ENCODE data around the gene ZSCAN21.

Gene ZSCAN21

DNA sequence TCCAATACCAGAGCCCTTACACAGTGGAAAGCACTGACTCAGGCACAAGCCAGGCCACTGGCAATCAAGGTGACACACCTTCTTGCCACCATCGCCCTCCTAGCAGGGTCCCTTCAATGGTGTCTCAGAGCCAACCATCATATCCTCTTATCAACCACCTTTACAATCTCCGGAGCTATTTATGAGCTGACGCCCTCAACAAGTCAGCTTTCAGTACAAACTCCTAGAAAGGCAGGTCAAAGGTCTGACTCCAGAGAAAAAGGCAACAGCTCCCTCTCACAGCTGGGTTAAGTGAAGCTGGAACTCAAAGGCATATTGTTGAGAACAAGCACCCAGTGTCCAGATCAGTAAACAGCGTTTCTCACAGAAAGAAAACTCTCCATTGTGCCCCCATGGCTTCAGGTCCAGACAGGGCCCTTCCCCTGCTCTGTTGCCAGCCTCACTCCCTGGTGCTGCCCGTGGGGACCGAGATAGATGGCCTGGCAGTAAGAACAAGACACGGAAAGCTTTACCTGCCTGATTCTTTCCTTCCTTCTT lies 29.5 kb downstream of the ZSCAN21 start:
- no peak for DNase-seq

DNA sequence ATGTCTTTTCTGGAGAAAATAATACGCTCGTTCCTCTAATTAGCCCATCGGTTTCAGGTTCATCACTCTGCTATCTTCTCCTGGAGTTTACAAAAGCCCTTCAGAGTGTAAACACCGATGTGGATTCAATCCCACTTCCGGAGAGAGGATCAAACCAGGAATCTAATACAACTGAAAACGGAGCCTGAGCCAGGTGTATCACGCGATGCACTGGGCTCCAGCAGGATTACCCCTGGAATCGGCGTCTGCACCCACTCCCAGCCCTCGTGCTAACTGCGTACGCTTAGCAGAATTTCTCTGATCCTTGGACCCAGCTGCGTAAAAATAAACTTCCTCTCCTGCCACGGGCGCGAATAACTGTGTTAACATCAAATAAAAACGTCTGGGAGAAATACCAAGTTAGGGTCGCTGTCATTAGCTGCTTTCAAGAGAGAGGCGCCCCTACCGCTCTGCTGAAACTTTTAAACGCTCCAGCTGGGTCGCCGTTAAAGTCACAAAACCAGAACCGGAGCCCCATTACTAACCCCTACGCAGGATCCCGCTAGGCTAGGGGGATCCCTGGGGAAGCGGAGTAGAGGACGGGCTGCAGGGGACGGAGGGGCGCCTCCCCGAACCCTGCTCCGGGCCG lies 31.4 kb downstream of the ZSCAN21 start:
- DNase-seq: no peak

DNA sequence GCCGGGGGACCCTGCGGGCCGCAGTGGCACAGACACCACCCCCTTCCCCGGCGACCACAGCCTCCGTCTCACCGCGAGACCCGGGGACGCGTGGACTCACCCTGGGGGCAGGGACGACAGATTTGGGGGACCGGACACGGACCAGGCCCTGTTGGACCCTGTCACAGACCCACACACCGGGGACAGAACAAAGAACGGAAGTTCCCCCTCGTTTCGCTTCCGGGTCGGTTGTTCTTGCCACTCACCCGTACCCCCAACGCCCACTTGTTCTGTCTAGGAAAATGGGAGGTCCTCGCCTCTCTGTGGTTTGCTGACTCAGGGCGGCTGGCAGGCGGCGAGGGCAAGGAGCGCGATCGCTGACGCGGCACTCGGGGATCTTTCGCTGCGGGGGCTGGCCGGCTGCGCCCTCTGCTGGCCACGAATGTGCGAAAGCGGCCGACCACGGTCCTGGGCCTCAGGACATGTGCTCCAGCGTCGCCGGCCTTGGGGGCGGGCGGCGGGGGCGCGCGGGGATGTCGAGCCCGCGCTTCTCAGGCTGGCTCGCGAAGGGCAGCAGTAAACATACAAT lies 32.0 kb downstream of the ZSCAN21 start, which contains the start of gene ZNF3:
Gene ZNF3 (minus strand): TSS at position 189 of the 568 bp plus-strand sequence. CDS start 4,366 bp downstream, outside the sequence.
- peak; percentile 96 for DNase-seq

DNA sequence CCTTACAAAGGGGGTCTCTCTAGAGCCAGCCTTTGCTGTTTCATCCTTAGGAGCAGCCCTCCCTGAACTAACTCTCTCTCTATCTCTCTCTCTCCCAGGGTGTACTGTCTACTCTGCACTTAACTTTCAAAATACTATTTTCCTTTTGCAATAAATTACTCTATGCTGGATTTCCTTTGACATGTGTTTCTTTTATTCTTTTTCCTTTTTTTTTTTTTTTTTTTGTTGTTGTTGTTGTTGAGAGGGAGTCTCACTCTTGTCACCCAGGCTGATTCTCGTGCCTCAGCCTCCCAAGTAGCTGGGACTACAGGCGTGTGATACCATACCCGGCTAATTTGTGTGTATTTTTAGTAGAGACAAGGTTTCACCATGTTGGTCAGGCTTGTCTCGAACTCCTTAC lies 33.4 kb downstream of the ZSCAN21 start:
- DNase-seq: no peak

DNA sequence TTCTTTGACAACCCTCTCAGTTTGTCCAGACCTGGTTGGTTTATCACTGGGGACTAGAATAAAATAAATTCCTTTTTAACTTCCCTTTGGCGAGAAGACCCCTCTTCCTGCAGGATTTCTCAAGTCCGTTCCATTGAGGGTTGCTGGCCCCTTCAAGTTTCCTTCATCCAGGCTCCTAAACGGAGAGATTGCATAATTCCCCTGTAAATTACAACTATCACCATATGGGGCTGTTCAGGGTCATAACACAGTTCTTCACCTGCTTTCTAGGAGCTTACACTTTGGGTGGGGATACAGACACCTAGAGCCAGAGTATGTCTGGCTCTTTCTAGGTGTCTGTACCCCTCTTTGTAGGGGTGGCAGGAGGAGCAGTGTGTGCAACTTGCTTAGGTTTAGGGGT lies 35.9 kb downstream of the ZSCAN21 start:
- DNase-seq: no peak

DNA sequence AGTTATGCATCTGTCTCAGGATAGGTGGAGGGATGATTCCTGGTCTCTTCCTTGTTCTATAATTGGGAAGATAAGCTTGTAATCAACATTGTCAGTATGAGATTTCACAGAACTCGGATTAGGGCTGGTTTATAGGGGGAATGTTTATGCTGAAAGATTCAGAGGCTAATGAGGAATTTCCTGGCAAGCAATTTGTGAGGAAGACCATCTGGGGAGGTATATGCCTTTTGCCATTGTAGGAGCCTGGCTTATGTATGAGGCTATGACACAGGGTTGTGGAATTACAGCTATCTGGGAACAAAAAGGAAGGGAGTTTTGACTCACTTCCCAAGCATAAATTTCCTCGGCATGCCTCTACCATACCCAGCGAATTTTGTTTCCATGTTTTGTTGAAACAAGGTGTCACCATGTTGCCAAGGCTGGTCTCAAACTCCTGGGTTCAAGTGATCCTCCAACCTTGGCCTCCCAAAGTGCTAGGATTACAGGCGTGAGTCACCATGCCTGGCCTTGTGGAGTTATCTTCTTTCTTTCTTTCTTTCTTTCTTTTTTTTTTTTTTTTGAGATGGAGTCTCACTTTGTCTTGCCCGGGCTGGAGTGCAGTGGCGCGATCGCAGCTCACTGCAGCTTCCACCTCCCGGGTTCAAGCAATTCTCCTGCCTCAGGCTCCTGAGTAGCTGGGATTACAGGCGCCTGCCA lies 37.6 kb downstream of the ZSCAN21 start:
- no peak for DNase-seq

DNA sequence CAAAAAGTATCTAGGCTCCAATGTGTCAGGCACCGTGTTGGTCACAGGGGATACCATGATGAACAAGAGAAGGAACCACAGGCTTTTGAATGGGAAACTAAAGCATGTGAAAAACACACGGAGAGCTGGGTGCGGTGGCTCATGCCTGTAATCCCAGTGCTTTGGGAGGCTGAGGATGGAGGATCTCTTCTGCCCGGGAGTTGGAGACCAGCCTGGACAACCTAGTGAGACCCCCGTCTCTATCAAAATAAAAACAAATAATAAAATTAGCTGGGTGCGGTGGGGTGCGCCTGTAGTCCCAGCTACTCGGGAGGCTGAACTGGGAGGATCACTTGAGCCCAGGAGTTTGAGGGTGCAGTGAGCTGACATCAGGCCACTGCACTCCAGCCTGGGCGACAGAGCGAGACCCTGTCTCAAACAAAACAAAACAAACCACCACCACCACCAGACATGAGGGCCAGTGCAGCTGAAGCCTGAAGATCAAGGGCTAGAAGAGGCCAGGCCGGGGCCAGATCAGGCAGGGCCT lies 38.6 kb downstream of the ZSCAN21 start:
- DNase-seq: no peak

DNA sequence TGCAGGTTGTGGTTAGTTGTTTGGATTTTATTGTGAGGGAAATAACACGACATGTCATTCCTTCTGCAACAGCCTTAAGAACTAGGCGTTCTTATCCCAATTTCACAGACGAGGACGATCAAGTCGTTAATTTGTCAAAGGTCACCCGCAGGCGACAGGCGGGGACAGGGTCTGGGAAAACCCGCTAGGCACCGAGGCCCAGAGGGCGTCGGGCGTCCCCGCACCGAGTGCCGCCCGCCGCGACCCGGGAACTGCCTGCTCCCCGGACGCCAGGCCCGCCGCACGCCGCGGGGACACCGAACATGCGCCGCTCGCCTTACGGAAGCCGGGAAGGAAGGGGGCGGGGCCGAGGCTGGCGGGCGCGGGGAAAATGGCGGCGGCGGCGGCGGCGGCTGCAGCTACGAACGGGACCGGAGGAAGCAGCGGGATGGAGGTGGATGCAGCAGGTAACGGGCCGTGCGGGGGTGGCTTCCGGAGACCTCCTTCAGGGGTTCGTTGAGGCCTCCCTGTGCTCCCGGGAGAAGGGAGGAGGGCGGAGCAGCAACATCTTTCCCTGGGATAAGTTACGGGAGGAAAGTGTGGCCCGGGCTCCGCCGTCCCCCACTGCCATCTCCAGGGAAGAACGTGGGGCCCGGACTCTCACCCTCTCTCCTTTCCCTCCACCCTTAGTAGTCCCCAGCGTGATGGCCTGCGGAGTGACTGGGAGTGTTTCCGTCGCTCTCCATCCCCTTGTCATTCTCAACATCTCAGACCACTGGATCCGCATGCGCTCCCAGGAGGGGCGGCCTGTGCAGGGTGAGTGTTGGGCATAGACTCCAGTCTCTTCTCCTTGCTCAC lies 39.3 kb downstream of the ZSCAN21 start, which contains the start of gene COPS6:
Gene COPS6 (plus strand): TSS at position 349 of the 837 bp plus-strand sequence. CDS start 22 bp downstream, at position 371.
- peak; percentile 80 for DNase-seq

DNA sequence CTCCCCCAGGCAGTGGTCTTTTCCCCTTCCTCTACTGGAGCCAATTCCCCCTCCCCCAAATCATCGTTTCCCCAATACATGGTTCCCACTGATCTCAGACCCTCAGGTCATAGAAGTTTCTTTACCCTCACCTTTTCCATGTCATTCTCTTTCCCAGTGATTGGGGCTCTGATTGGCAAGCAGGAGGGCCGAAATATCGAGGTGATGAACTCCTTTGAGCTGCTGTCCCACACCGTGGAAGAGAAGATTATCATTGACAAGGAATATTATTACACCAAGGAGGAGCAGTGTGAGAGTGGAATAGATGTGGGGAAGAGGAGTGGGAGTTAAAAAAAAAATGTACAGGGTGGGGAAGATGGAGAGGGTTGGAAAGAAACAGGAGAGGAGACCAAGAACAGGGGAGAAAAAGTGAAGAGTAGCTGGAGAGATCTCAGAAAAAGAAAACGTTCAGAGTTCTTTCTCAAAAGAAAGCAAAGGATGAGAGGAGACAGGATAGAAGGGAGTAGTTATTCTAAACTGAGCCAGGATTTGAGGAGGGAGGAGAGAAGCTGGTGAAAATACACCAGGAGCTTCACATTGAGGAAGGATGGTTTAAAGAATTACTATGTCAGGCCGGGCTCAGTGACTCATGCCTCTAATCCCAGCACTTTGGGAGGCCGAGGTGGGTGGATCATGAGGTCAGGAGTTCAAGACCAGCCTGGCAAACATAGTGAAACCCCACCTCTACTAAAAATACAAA lies 40.1 kb downstream of the ZSCAN21 start:
- DNase-seq: no peak

DNA sequence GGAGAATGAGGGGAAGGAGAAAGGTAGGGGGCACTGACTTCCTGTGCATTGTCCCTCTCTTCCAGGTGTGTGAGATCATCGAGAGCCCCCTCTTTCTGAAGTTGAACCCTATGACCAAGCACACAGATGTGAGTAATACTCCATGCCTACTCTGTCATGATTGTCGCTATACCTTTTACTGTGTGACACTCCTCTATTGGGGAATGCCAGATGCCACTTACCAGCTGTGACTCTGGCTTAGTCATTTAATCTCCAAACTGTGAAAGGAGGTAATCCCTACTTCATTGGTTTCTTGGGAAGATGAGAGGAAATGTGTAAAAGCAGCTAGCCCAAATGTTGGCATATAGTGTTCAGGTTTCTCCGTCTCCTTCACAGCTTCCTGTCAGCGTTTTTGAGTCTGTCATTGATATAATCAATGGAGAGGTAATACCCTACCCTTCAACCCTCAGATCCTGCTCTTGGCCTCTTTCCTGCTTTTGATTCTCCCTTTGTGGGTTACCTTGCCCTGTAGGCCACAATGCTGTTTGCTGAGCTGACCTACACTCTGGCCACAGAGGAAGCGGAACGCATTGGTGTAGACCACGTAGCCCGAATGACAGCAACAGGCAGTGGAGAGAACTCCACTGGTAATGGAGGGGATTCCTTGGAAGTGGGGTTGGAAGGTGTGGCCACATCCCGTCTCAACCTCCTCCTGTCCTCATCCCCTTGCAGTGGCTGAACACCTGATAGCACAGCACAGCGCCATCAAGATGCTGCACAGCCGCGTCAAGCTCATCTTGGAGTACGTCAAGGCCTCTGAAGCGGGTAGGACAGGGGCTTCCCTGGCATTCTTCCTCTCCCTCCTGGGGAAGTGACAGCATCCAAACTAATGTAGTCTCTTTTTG lies 41.2 kb downstream of the ZSCAN21 start:
- no peak for DNase-seq

DNA sequence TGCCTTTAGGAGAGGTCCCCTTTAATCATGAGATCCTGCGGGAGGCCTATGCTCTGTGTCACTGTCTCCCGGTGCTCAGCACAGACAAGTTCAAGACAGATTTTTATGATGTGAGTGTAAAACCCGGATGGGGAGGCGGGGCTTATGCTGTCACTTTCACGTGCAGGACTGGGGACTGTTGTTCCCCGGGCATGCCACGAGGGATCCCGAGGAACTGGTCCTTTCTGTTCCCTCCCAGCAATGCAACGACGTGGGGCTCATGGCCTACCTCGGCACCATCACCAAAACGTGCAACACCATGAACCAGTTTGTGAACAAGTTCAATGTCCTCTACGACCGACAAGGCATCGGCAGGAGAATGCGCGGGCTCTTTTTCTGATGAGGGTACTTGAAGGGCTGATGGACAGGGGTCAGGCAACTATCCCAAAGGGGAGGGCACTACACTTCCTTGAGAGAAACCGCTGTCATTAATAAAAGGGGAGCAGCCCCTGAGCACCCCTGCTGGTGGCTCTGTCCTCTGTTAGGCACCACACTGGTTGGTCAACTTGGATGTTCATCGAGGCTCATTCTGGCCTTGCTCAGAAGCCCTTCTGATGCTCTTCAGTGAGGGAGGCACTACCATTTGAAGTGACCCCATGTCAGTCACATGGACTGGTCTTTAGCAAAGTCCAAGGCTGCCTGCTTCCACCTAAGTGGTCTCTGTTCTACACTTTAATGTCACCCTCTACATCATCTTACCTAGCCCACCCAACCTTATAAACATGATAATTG lies 42.0 kb downstream of the ZSCAN21 start:
- no peak for DNase-seq

DNA sequence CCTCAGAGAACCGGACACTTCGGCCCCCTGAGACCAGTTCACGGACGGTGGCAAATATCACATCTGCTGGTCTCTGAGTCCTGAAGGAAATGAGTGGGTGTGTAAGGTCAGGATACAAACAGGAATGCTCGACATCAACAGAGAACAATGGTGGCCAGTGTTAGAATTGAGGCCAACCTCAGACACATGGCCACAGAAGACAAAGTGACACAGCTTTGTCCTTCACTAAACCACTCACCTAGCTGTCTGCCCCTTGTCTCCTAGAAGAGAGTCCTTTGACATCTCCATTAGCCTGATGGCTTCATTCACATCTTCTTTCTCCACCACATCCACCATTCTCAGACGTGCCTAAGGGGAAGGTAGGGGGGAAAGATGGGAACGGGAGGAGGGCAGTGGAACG lies 43.5 kb downstream of the ZSCAN21 start:
- DNase-seq: no peak

DNA sequence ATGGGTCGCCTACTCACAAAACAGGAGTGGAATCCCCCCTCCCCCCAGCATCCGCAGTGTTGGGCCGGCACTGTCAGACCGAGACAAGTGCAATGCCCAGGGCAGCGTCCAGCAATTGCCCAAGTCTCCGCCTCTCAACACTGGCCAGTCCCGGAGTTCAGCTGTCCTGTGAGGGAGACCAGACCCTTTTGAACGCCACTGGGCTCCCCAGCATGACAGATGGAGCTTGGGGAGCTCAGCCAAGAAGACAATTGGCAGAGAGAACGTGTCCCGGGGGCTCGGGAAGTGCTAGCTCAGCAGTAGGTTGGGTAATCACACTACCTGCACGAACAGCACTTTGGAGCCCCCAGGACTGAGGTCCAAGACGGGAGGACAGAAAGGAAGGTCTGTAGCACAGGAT lies 43.9 kb downstream of the ZSCAN21 start:
- no peak for DNase-seq

DNA sequence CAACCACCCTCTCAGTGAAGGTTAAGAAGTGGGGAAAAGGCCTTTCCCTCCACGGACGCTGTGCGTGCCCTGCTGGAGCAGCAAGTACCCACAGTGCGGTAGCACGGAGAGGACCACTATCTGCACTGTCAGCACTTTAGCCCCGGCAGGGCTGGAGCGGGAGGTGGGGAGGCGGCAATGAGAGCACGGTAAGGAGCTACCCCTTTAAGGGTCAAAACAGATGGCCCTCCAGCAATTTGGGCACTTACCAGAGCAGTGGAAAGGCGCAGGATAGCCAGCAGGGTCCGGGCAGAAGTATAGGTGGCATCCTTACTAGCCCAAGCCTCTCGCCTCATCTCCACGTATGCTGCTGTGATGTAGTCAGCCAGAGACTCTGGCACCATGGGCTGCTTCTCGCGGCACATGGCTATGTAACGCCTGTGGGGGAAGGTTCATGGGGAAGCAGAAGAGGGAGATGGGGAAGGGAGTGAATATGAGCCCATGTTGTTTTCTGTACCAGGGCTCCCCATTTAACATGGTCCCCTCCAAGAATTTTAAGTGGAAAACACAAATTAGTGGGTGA lies 44.4 kb downstream of the ZSCAN21 start:
- DNase-seq: no peak

DNA sequence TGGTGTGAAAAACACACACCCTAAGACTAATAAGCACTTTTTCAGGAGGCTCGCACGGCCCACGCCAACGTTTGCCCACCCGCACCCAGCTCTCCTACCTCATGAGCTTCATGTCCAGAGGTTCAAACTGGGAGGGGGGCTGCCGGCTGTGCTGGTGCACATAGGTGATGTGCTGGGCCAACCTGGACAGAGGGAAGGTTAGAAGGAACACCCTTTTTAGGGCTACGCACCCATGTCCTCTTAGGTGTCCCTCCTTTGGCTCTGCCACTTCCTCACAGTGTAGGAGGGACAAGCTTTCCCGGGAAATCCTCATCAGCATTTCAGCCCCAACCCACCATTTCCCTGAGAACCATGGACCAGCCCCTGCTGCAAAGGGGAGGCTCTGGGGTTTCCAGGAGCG lies 45.7 kb downstream of the ZSCAN21 start:
- no peak for DNase-seq

DNA sequence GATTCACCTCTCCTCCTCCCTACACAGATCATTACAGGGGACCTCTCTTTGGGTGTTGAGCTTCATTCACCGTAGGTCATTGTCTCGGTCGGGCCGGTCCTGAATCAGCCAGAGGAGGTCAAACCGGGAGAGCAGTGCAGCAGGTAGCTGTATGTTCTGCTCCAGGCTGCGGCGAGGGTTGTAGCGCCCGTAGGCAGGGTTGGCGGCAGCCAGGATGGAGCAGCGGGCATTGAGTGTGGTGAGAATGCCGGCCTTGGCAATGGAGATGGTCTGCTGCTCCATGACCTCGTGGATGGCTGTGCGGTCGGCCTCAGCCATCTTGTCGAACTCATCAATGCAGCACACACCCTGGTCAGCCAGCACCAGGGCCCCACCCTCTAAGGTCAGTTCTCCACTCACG lies 46.1 kb downstream of the ZSCAN21 start:
- no peak for DNase-seq

DNA sequence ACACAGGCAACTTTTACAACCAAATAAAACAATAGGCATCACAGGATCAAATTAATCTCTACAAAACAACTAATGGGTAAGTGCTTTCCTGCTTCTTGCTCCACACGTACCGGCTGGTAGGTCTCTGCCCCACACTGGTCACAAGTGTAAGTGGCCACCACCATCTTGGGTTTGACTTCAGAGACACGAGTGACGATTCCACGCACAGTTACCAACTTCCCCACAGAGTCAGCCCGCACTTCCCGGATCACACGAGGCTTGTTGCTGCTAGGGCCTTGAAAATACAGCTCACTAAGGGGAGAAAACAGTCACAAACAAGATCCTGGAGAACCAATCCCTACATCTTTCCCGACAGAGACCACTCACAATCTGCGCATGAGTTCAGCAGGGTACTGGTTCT lies 49.3 kb downstream of the ZSCAN21 start:
- no peak for DNase-seq

DNA sequence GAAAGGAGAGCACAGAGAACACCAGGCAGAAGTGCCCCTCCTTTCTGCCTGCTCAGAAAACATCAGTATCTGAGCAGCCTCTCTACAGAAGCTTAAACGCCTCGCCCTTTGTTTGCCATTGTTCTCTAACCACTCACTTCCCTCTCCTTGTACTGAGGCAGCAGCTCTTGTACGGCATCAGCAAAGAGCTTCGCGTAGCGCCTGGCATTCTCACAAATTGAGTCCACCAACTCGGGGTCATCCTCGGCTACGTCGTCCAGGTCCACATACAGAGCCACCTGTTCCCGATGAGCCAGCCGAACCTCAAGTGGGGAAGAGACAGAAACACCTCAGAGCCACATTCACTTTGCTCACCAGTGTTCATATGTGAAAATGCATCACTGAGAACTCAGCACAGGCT lies 49.9 kb downstream of the ZSCAN21 start:
- DNase-seq: no peak

DNA sequence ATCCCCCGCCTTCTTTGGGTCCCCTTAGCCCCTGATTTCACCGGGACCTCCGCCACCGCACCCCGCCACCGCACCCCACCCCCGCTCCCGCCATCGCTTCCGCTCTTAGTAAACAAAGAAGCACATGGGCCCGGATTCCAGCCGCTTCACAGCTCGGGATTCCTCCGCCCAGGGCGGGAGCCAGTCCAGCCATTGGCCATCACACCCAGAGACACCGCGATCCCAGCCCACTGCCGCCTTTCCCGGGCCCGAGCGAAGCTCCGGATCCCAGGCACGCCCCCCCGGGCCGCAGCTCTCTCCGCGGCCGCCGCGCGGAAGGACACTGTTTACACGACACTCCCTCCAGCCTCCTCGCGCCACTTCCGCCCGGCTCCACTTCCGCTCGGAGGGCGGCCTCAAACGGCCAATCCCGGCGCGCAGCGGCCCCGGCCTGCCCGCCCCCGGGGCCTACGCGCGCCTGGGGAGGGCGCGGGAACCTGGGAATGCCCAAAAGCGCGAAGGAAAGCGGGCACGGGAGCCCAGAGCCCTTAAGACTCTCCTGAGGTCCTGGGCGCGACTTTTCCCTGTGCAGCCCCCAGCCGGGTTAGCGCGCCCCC lies 50.9 kb downstream of the ZSCAN21 start:
- DNase-seq: peak; percentile 94
